ENCODE results near the gene RFX1.
"Not testable (repeated sequence)": the region's sequence is repeated elsewhere in the genome, so short reads cannot be mapped to it uniquely, and the experiment has no call there.

Gene RFX1

GRCh38 chr19:14026652-14027192, 20.6 kb upstream of the RFX1 start:
- DNase-seq: not testable (repeated sequence)

- no peak for DNase-seq
These were observed 17.5 kb upstream of the RFX1 start for GRCh38 chr19:14023404-14024235.

- DNase-seq: no peak
These were observed 16.3 kb upstream of the RFX1 start for GRCh38 chr19:14022469-14022868.

GRCh38 chr19:14021474-14021873, 15.4 kb upstream of the RFX1 start:
- DNase-seq: no peak

GRCh38 chr19:14019739-14020138, 13.6 kb upstream of the RFX1 start:
- DNase-seq: not testable (repeated sequence)

GRCh38 chr19:14019100-14019499, 13.0 kb upstream of the RFX1 start:
- DNase-seq: no peak

- DNase-seq: no peak
These were observed 9.5 kb upstream of the RFX1 start for GRCh38 chr19:14015524-14016035.

GRCh38 chr19:14012378-14012915, 6.3 kb upstream of the RFX1 start:
- no peak for DNase-seq

GRCh38 chr19:14006766-14007562, 844 bp upstream of the RFX1 start:
- no peak for DNase-seq

GRCh38 chr19:14005349-14006084, 603 bp downstream of the RFX1 start:
- DNase-seq: peak; percentile 97

GRCh38 chr19:14004619-14005348, 1.3 kb downstream of the RFX1 start:
- DNase-seq: no peak

GRCh38 chr19:14003251-14004055, 2.7 kb downstream of the RFX1 start:
- DNase-seq: no peak

GRCh38 chr19:14002571-14003250, 3.4 kb downstream of the RFX1 start:
- DNase-seq: no peak

GRCh38 chr19:14000691-14001375, 5.3 kb downstream of the RFX1 start:
- DNase-seq: no peak

- DNase-seq: no peak
These were observed 7.0 kb downstream of the RFX1 start for GRCh38 chr19:13999085-13999484.

GRCh38 chr19:13998426-13998825, 7.7 kb downstream of the RFX1 start:
- DNase-seq: no peak

GRCh38 chr19:13997631-13997962, 8.5 kb downstream of the RFX1 start:
- DNase-seq: no peak

GRCh38 chr19:13996928-13997630, 9.0 kb downstream of the RFX1 start:
- DNase-seq: no peak

All from activated CD8-positive, alpha-beta memory T cell treated with anti-CD3 and anti-CD28 coated beads, Interleukin-2, amount 50 U/mL, for 48 hours (primary cell).